Lower leg skin (tissue), 3 donors: ENCODE measurements around the gene RASSF3.

Source experiments
- POLR2A ChIP-seq, 2 donors: fragments of 450-650 bp; IDR thresholded peaks; one replicate each; pipeline ENCODE4 v1.6.1; 2016 to 2017; ENCODE audit warnings: antibody characterized with exemption in 2 of 2, mild to moderate bottlenecking in 1 of 2, moderate library complexity in 1 of 2
- TF ChIP-seq, protein P1 (sequence below), 3 donors: fragments of 450-650 bp; IDR thresholded peaks; one replicate each; pipeline ENCODE4 v1.5.1; 2016; ENCODE audit warnings: antibody characterized with exemption in 3 of 3, mild to moderate bottlenecking in 3 of 3, moderate library complexity in 2 of 3

- TF ChIP-seq POLR2A (IDR thresholded peaks at IDR 0.05), result no peak
- TF ChIP-seq, protein P1, sequence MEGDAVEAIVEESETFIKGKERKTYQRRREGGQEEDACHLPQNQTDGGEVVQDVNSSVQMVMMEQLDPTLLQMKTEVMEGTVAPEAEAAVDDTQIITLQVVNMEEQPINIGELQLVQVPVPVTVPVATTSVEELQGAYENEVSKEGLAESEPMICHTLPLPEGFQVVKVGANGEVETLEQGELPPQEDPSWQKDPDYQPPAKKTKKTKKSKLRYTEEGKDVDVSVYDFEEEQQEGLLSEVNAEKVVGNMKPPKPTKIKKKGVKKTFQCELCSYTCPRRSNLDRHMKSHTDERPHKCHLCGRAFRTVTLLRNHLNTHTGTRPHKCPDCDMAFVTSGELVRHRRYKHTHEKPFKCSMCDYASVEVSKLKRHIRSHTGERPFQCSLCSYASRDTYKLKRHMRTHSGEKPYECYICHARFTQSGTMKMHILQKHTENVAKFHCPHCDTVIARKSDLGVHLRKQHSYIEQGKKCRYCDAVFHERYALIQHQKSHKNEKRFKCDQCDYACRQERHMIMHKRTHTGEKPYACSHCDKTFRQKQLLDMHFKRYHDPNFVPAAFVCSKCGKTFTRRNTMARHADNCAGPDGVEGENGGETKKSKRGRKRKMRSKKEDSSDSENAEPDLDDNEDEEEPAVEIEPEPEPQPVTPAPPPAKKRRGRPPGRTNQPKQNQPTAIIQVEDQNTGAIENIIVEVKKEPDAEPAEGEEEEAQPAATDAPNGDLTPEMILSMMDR (IDR thresholded peaks at IDR 0.05), result no peak
These were observed 23.0 kb downstream of the RASSF3 start for GRCh38 chr12:64633011-64633939.
